GM12874 (cell line): Measurements from ENCODE around the gene MTNR1B.

Experiments used
- CTCF ChIP-seq: IDR thresholded peaks from 2 replicates; pipeline ENCODE4 v1.5.1; 2011; ENCODE audit warnings: low read depth, mild to moderate bottlenecking, control low read depth, low read length, moderate library complexity; ENCODE audit not compliant: insufficient read depth

Gene MTNR1B

GRCh38 chr11:92964471-92964870, 5.0 kb upstream of the MTNR1B start:
- no peak for TF ChIP-seq CTCF

GRCh38 chr11:92965196-92965595, 4.3 kb upstream of the MTNR1B start:
- no peak for TF ChIP-seq CTCF

- TF ChIP-seq CTCF = no peak
Observed at GRCh38 chr11:92967178-92967577, 2.3 kb upstream of the MTNR1B start.

GRCh38 chr11:92967867-92968266, 1.6 kb upstream of the MTNR1B start:
- TF ChIP-seq CTCF = no peak

GRCh38 chr11:92969293-92969633, 188 bp upstream of the MTNR1B start:
- no peak for TF ChIP-seq CTCF

- no peak for TF ChIP-seq CTCF
Observed at GRCh38 chr11:92972248-92972647, 2.8 kb downstream of the MTNR1B start.

- no peak for TF ChIP-seq CTCF
Observed at GRCh38 chr11:92975285-92975684, 5.8 kb downstream of the MTNR1B start.

- TF ChIP-seq CTCF = no peak
Observed at GRCh38 chr11:92976681-92977080, 7.2 kb downstream of the MTNR1B start.
